ENCODE data around the gene ALK. TPM values are rescaled to one million over a fixed set of nuclear protein-coding genes. Genes with fewer than 3 reads are reported as not detected.

Gene ALK
- total RNA-seq, 4 donors from 2014 or later: 0.83 to 1.6 (median 1.2) TPM

DNA sequence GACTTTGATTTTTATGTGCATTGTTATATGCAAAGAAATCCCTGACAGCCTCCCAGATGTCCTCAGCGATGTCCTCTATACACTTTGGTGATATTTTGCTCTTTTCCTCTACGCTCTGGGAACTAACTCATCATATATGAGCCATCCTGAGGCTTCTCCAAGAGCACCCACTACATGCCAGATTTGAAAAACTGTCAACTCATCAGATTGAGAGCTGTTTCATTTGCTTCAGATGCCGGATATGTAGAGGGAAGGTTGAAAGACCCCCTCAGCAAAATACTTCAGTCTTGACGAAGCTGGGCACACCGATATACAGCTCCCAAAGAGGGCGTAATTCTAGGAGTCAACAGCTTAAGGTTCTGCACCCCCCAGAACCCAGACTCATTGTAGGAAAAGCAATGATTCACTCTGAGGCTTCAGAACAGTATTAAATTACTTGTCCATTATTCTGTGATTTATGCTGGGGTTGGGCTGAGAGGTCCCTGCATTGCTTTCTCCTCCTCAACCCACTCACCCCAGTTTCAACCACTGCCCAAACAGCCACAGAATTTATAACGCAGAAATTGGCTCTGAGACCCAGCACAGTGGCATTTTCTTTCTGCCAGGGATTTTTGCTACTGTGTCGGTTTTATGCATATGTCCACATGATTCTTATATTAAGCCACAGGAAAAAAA, 341.8 kb downstream of the ALK start:
- intact Hi-C loops (cut with DNase I): no loop called here
- Histone ChIP-seq H3K4me1 (no peaks in the 10 kb centered on the region), H3K9me3 (no peaks in the 10 kb centered on the region), H3K27me3 (no peaks in the 10 kb centered on the region), H3K4me3 (no peak overlapping the region), H3K27ac (replicated peaks in 1 of 4) (no peak overlapping the region), H3K36me3 (no peaks in the 10 kb centered on the region)
- no peak for DNase-seq (ENCODE audit: extremely low spot score)
- TF ChIP-seq POLR2AphosphoS5 (IDR thresholded peaks at IDR 0.05): no peak
- TF ChIP-seq, protein P1, sequence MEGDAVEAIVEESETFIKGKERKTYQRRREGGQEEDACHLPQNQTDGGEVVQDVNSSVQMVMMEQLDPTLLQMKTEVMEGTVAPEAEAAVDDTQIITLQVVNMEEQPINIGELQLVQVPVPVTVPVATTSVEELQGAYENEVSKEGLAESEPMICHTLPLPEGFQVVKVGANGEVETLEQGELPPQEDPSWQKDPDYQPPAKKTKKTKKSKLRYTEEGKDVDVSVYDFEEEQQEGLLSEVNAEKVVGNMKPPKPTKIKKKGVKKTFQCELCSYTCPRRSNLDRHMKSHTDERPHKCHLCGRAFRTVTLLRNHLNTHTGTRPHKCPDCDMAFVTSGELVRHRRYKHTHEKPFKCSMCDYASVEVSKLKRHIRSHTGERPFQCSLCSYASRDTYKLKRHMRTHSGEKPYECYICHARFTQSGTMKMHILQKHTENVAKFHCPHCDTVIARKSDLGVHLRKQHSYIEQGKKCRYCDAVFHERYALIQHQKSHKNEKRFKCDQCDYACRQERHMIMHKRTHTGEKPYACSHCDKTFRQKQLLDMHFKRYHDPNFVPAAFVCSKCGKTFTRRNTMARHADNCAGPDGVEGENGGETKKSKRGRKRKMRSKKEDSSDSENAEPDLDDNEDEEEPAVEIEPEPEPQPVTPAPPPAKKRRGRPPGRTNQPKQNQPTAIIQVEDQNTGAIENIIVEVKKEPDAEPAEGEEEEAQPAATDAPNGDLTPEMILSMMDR (IDR thresholded peaks at IDR 0.05): no peak
- TF ChIP-seq EP300 (IDR thresholded peaks at IDR 0.05): no peak
- no peak for TF ChIP-seq POLR2A (IDR thresholded peaks at IDR 0.05; ENCODE audit: low read depth)
- WGBS: 79% methylated on average over 8 of the region's 8 CpGs

- TF ChIP-seq POLR2AphosphoS5 (IDR thresholded peaks at IDR 0.05) (no peak), POLR2A (IDR thresholded peaks at IDR 0.05; ENCODE audit: low read depth) (no peak), EP300 (IDR thresholded peaks at IDR 0.05) (no peak)
- TF ChIP-seq, protein P1 (IDR thresholded peaks at IDR 0.05): no peak
- Histone ChIP-seq H3K4me1 (no peaks in the 10 kb centered on the region), H3K9me3 (no peaks in the 10 kb centered on the region), H3K27ac (replicated peaks in 1 of 4) (no peak overlapping the region), H3K4me3 (no peak overlapping the region), H3K27me3 (no peaks in the 10 kb centered on the region), H3K36me3 (no peaks in the 10 kb centered on the region)
- 89% methylated on average over 3 of the region's 3 CpGs for WGBS
- intact Hi-C loops (cut with DNase I): no loop called here
- no peak for DNase-seq (ENCODE audit: extremely low spot score)
Observed at GRCh38 chr2:29578084-29578598, 343.2 kb downstream of the ALK start.

DNA sequence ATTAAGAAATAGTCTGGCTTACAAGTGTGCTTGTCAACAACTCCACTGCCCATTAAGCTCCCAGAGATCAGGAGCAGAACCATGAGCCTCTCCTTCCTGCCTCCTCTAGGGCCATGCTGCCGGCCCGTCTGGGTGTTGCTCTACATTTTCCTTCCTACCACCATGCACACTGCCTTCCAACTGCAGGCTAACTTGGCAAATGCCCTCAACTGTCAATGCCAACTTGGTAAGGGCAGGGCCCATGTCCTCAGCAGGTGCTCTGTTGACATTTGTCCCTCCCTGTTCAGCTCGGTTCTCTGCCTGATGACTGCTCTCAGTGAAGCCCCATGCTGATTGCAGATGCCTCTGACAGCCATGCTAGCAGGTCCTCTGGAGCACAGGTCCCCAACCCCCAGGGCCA, 345.2 kb downstream of the ALK start:
- 78% methylated on average over 3 of the region's 3 CpGs for WGBS
- H3K4me1 ChIP-seq: no peaks in the 10 kb centered on the region
- no peak overlapping the region for H3K4me3 ChIP-seq
- H3K9me3 ChIP-seq: no peaks in the 10 kb centered on the region
- TF ChIP-seq POLR2AphosphoS5 (IDR thresholded peaks at IDR 0.05) (no peak), POLR2A (IDR thresholded peaks at IDR 0.05; ENCODE audit: low read depth) (no peak), EP300 (IDR thresholded peaks at IDR 0.05) (no peak)
- TF ChIP-seq, protein P1 (IDR thresholded peaks at IDR 0.05): no peak
- DNase-seq (ENCODE audit: extremely low spot score): no peak
- H3K36me3 ChIP-seq: no peaks in the 10 kb centered on the region
- intact Hi-C loops (cut with DNase I): no loop called here
- H3K27ac ChIP-seq (replicated peaks in 1 of 4): no peak overlapping the region
- H3K27me3 ChIP-seq: no peaks in the 10 kb centered on the region

DNA sequence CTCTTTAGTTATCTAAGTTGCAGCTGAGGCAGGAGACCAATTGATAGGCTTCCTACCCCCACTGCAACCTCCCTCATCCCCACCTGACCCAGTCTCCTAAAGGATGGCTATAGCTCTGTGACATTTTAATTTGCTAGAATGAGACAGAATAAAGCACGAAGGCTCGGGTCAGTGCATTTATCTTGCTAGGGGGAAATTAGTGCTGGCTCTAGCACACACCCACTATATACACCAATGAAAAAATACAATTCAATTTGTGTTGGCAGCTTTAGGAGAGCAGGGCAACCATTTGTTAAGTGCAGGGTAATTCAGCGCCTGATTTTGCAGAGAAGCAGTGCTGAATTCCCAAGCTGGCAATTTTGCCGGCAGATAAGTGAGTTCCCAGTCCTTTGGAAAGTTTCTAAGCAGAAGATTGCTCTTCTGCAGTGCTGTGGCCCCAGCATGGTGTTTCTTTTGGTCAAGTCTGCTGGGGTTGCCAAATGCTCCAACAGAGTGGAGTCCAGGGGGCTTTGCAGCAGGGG, 346.0 kb downstream of the ALK start:
- intact Hi-C loops (cut with DNase I): no loop called here
- H3K4me1 ChIP-seq: no peaks in the 10 kb centered on the region
- DNase-seq (ENCODE audit: extremely low spot score): no peak
- 78% methylated on average over 4 of the region's 4 CpGs for WGBS
- TF ChIP-seq, protein P1 (IDR thresholded peaks at IDR 0.05): no peak
- no peak for TF ChIP-seq POLR2AphosphoS5 (IDR thresholded peaks at IDR 0.05)
- TF ChIP-seq EP300 (IDR thresholded peaks at IDR 0.05): no peak
- no peak for TF ChIP-seq POLR2A (IDR thresholded peaks at IDR 0.05; ENCODE audit: low read depth)
- no peaks in the 10 kb centered on the region for H3K36me3 ChIP-seq
- H3K27me3 ChIP-seq: no peaks in the 10 kb centered on the region
- no peak overlapping the region for H3K4me3 ChIP-seq
- H3K27ac ChIP-seq (replicated peaks in 1 of 4): no peak overlapping the region
- no peaks in the 10 kb centered on the region for H3K9me3 ChIP-seq

Data from esophagus muscularis mucosa (tissue), 4 donors.